ENCODE results near the gene FXYD1. TPM values are rescaled to one million over a fixed set of nuclear protein-coding genes. Genes with fewer than 3 reads are reported as not detected.

The FXYD1 gene
- total RNA-seq, 4 donors from 2014 or later: 18.1 to 214 (median 105) TPM

GRCh38 chr19:35184884-35185283 lies 46.3 kb downstream of the FXYD1 start:
- TF ChIP-seq POLR2A (IDR thresholded peaks at IDR 0.05): no peak
- intact Hi-C loops (cut with DNase I; ENCODE audit: low total_unique reads): no loop called here
- no peak overlapping the region for H3K4me3 ChIP-seq
- H3K27me3 ChIP-seq: no peaks in the 10 kb centered on the region
- no peaks in the 10 kb centered on the region for H3K9me3 ChIP-seq
- no peaks in the 10 kb centered on the region for H3K36me3 ChIP-seq
- H3K4me1 ChIP-seq: no peaks in the 10 kb centered on the region
- DNase-seq: no peak
- no peak overlapping the region for H3K27ac ChIP-seq

Small RNAs within 50 kb of the gene (small RNA-seq; reads per million reads assigned to genes)
- gene AC020907.2: not detected

Other genes with a start within 250 kb of the FXYD1 start
- gene ZNF30, start 211.9 kb upstream of the FXYD1 start, total RNA-seq: 1 to 10 TPM in 3 of 4 donors, under 1 TPM in 1; 0.26 to 7.1 (median 2.8) TPM
- 10 to 100 TPM in 2 of 4 donors, 1 to 10 TPM in 2; 4.4 to 16.5 (median 10.7) TPM for gene ZNF792, start 174.6 kb upstream of the FXYD1 start, total RNA-seq
- gene GRAMD1A, start 138.5 kb upstream of the FXYD1 start, total RNA-seq: 10 to 100 TPM; 40.0 to 89.8 (median 52.2) TPM
- gene SCN1B, start 108.4 kb upstream of the FXYD1 start, total RNA-seq: 10 to 100 TPM in 1 of 4 donors, under 1 TPM in 3; 0.26 to 15.2 (median 0.78) TPM
- gene HPN, start 97.1 kb upstream of the FXYD1 start, total RNA-seq: 1 to 10 TPM in 2 of 4 donors, under 1 TPM in 2; 0.26 to 2.7 (median 0.68) TPM
- gene FXYD3, start 23.0 kb upstream of the FXYD1 start, total RNA-seq: 1 to 10 TPM; 1.5 to 3.8 (median 1.6) TPM
- 10 to 100 TPM in 3 of 4 donors, 1 to 10 TPM in 1; 5.1 to 44.4 (median 19.7) TPM for gene LGI4, start 3.8 kb upstream of the FXYD1 start, total RNA-seq
- 1 to 10 TPM in 1 of 4 donors, under 1 TPM in 1, not detected in 2; 0.83 to 3.7 TPM for gene FXYD7, start 4.4 kb downstream of the FXYD1 start, total RNA-seq
- 10 to 100 TPM; 10.9 to 86.2 (median 34.2) TPM for gene FXYD5, start 15.9 kb downstream of the FXYD1 start, total RNA-seq
- under 1 TPM in 1 of 4 donors, not detected in 3; 0.21 TPM for gene FAM187B, start 89.9 kb downstream of the FXYD1 start, total RNA-seq
- gene LSR, start 110.2 kb downstream of the FXYD1 start, total RNA-seq: 10 to 100 TPM in 3 of 4 donors, 1 to 10 TPM in 1; 7.3 to 37.8 (median 20.2) TPM
- 100 to 1,000 TPM in 1 of 4 donors, 10 to 100 TPM in 3; 48.8 to 155 (median 87.5) TPM for gene USF2, start 130.1 kb downstream of the FXYD1 start, total RNA-seq
- gene HAMP, start 143.7 kb downstream of the FXYD1 start, total RNA-seq: 1 to 10 TPM in 1 of 4 donors, not detected in 3; 1.1 TPM
- 10 to 100 TPM in 1 of 4 donors, under 1 TPM in 1, not detected in 2; 0.91 to 15.1 TPM for gene MAG, start 153.3 kb downstream of the FXYD1 start, total RNA-seq
- 1 to 10 TPM in 2 of 4 donors, under 1 TPM in 2; under 0.01 to 9.4 (median 1.3) TPM for gene CD22, start 190.4 kb downstream of the FXYD1 start, total RNA-seq
- under 1 TPM in 1 of 4 donors, not detected in 3; 0.21 TPM for gene FFAR1, start 209.1 kb downstream of the FXYD1 start, total RNA-seq
- gene FFAR3, start 219.6 kb downstream of the FXYD1 start, total RNA-seq: not detected
- not detected for gene GPR42, start 232.2 kb downstream of the FXYD1 start, total RNA-seq

Measured in uterus (tissue), 4 donors.